GF-D8 (cell line): ENCODE data around the gene KRTAP19-5.
"Not testable (repeated sequence)": the region's sequence is repeated elsewhere in the genome, so short reads cannot be mapped to it uniquely, and the experiment has no call there.

ENCODE experiments used
- DNase-seq: peaks from one replicate; lab custom pipeline; 2025; lab: John Stamatoyannopoulos, UW

The KRTAP19-5 gene

DNA sequence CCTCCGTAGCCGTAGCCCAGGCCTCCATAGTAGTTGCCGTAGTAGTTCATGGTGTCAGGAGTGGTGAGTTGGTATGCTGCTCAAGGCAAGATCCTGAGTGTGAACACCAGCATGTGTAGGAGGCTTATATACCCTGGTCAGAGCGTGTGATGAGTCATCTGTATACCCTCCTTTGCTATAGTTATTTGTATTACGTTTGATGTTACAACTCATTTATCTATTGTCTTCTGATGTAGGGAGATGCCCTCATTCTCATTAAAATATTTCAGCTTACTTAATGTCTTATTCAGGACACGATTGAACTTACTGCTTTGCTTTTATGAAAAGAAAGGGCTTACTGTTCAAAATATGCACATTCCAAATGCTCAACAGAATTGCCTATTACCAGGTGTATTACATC, at the start of gene KRTAP19-5:
KRTAP19-5 (minus strand) TSS at position 101 of the 400 bp plus-strand sequence; CDS start at position 50, 51 bp downstream.
- no peak for DNase-seq

DNA sequence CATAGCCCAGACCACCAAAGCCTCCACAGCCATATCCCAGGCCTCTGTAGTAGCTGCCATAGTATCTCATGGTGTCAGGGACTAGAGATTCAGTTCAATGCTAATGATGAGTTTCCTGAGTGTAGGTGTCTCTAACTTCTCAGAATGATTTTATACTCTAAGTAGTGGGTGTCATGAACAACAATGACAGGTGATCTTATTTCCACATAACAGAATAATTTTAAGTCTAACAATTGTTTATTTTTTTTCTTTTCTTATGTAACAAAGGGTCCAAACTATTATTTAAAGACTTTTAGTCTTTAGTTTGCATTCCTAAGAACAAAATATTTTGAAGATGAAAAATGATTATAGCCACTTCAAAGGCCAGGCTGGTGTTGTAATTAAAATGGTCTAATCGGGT, 39.8 kb upstream of the KRTAP19-5 start, which contains the start of gene KRTAP19-6:
KRTAP19-6 (minus strand) TSS at position 101 of the 400 bp plus-strand sequence; CDS start at position 70, 31 bp downstream.
- DNase-seq: no peak

DNA sequence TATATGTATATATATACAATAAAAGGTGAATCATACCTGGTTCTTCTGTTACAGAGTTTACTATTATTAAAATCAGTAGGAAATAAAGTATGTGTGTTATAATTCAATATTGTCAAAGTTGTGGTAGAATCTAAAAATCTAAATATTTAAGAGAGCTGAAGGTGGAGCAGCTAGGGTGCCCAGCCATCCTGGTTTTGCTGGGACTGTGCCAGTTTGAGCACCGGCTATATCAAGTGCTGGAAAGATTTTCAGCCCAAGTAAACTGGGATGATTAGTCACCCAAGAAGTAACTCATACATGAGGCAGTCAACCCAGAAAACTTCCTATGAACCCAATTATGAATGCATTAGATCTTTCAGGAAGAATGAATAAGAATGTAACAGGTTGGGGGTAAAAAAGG, 16.9 kb upstream of the KRTAP19-5 start:
- no peak for DNase-seq

- no peak for DNase-seq
These were observed 13.7 kb upstream of the KRTAP19-5 start for GRCh38 chr21:30515681-30516080.

- DNase-seq: not testable (repeated sequence)
These were observed 3.8 kb upstream of the KRTAP19-5 start for GRCh38 chr21:30505621-30506205.

DNA sequence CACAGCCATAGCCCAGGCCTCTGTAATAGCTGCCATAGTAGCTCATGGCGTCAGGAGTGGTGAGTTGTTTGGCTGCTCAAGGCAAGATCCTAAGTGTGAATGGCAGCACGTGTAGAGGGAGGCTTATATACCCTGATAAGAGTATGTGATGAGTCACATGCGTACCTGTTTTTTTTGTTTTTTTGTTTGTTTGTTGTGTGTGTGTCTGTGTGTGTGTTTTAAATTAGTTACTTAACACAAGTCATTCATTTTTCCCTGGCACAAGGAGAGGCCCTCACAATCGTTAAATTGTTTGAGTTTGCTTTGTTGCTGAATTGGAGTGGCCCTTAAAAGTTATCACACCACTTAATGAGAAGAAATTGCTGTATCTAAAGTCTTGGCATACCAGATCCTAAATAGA, 4.9 kb downstream of the KRTAP19-5 start, which contains the start of gene KRTAP19-4:
KRTAP19-4 (minus strand) TSS at position 101 of the 400 bp plus-strand sequence; CDS start at position 46, 55 bp downstream.
- no peak for DNase-seq

GRCh38 chr21:30491963-30492428, 9.9 kb downstream of the KRTAP19-5 start, which contains the start of gene KRTAP19-3:
Gene KRTAP19-3 (minus strand): TSS chr21:30492013. CDS start chr21:30491957, 56 bp downstream.
- no peak for DNase-seq

DNA sequence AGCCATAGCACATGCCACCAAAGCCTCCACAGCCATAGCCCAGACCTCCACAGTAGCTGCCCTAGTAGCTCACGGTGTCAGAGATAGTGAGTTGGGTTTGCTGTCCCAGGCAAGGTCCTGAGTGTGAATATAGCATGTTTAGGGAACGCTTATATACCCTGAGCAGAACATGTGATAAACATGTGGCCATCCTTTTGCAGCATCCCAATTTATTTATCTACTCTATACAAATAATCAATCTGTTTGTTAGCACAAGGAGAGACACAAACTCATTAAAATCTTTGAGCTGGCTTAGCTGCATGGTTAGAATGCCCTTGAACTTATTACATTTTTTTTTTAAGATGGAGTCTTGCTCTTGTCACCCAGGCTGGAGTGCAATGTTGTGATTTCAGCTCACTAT, 14.6 kb downstream of the KRTAP19-5 start, which contains the start of gene KRTAP19-2:
KRTAP19-2 (minus strand) TSS at position 101 of the 400 bp plus-strand sequence; CDS start at position 13, 88 bp downstream.
- DNase-seq: no peak

DNA sequence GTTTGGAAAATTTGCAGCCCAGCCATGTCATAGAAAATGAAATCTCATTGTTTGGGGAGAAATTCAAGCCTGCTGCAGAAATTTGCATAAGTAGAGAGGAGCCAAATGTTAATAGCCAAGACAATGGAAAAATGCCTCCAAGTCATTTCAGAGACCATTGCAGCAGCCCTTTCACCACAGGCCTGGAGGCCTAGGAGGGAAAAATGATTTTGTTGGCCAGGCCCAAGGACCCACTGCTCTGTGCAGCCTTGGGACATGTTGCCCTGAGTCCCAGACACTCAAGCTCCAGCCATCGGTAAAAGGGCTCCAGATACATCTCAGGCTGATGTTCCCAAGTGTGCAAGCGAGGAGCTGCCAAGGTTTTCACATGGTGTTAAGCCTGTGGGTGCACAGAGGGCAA, 15.8 kb downstream of the KRTAP19-5 start:
- DNase-seq: no peak

DNA sequence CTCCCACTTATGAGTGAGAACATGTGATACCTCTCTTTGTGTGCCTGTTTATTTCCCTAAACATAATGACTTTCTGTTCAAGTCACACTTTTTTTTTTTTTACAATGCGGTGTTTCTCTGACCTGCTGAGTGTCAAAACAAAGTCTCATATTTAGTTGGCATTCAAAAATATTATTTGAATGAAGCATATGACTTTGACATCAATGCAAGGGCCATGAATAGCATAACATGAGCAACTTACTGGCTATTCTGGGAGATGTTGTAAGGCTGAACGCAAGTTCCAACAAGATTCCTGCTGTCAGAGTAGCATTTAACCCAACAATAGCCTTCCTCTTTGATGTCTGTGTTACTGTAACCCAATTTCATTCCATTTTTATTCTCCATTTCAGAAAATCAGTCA, 19.8 kb downstream of the KRTAP19-5 start:
- no peak for DNase-seq

- no peak for DNase-seq
These were observed 21.8 kb downstream of the KRTAP19-5 start, which contains the start of gene KRTAP19-1 for GRCh38 chr21:30480145-30480544. Gene KRTAP19-1 (minus strand): TSS chr21:30480367. CDS start chr21:30480317, 50 bp downstream.

- DNase-seq: no peak
These were observed 22.7 kb downstream of the KRTAP19-5 start for GRCh38 chr21:30479259-30479658.

GRCh38 chr21:30478004-30478403, 23.9 kb downstream of the KRTAP19-5 start:
- DNase-seq: no peak

- DNase-seq: no peak
These were observed 32.8 kb downstream of the KRTAP19-5 start for GRCh38 chr21:30468900-30469714.

DNA sequence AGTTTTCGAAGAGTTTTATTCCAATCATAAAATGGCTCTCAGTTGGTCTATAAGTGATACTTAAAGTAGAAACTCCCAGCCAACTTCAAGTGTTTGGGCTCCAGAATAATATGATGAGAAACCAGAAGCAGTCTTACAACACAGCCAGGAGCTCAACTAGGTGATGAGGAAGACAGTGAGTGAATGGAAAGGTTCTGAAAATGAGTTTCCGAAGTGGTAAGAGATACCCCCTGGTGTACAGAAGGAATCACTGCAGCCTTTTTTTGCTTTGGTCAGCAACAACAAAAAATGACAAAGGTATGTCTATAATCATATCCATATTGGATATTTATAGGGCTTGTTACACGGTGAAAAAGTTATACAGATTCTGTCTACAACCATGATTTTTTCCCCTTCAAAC, 38.2 kb downstream of the KRTAP19-5 start:
- DNase-seq: no peak
